GM10248 (cell line): ENCODE data around the gene CTTN.

Experiments
- CTCF ChIA-PET: fragments of 300-600 bp; sonication (Branson Sonifier 250); formaldehyde crosslinking; extraction: SDS; loops from one replicate; lab custom pipeline; 2021; ENCODE audit warnings: antibody characterized with exemption; lab: Yijun Ruan, JAX
- POLR2A ChIA-PET: fragments of 350-650 bp; sonication (Branson Sonifier 250); formaldehyde crosslinking; extraction: SDS; loops from one replicate; lab custom pipeline; 2020; ENCODE audit warnings: antibody characterized with exemption; lab: Yijun Ruan, JAX
- DNase-seq: peaks from one replicate; pipeline ENCODE4 v3.0.0; 2012; ENCODE audit errors: extremely low spot score
- CTCF ChIP-seq: IDR thresholded peaks from 2 replicates; pipeline ENCODE4 v1.5.1; 2012; ENCODE audit warnings: mild to moderate bottlenecking, low read depth; ENCODE audit errors: extremely low read depth, missing control alignments, control extremely low read depth

CTTN gene

DNA sequence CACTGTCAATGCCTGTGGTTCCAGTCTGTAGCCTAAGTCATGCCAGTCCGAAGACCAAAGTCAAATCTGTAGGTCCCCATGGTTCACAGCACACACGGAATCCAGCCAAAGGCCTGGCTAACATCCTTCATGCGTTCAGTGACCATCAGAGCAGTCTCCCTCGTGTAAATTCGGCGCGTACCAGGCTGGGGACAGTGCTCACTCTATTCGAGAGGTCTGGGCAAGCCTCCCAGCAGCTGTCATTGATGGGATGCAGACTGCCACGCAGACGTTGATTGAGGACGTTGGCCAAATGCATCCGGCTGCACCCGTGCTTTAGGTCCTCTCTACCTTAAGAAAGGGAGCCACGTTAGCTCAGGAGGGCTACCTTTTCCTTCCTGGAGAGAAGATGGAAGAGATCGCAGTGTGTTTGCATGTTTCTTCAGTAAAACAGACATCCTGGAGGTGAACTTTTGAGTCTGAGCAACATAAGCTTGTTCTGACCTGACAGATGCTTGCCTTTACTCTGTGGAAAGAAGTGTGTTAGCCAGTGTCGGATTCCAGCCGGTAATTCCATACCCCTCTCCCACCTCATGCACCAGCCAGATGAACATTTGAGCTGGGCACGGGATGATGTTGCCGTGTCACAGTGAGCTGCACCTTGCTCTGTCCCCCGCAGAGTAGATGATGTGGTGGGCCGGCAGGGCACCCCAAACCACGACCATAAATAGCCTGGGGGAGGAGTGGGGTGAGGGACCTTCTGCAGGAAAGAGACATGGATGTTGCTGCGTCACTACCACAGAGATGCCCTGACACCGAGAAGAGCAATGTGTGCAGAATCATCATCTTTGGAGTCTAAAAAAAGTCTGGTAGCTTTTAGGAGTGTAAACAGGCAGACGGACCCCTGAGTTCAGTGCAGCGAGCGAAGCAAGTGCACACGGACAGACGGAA, 12.2 kb downstream of the CTTN start:
- CTCF ChIA-PET: interaction anchor here (1.2 kb wide), 1 partner anchor 12 kb away, joined by 3 read pairs; the partner anchor contains the start of gene CTTN

GRCh38 chr11:70411713-70412452, 13.6 kb downstream of the CTTN start:
- no peak for TF ChIP-seq CTCF
- ChIA-PET CTCF (interaction anchor here (0.8 kb wide), 1 partner anchor 12 kb away, joined by 3 read pairs; no protein-coding TSS in a partner anchor), POLR2A (no interaction called here)
- DNase-seq: no peak

More for the DNA sequence above, 12.2 kb downstream of the CTTN start:
- no peak for DNase-seq
- no peak for TF ChIP-seq CTCF
- POLR2A ChIA-PET: no interaction called here

DNA sequence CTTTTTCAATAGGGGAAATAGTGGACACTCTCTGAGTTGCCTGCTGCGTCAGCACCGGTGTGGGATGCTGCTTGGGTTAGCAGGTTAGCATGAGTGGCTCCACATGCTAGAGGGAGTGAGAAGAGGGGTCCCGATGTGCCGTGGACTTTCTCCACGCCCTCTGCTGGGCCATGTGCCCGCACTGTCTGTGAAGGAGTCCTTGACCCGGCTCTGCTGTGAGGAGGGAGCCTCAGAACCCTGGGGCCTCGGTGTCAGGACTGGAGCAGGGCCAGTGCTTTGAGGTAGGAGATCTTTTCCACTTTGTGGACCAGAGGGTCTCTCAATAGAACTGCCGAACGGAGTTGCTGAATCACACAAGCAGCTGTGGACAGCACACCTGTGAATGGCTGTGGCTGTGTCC, 14.8 kb downstream of the CTTN start:
- ChIA-PET CTCF (no interaction called here), POLR2A (no interaction called here)
- DNase-seq: no peak
- TF ChIP-seq CTCF: no peak

DNA sequence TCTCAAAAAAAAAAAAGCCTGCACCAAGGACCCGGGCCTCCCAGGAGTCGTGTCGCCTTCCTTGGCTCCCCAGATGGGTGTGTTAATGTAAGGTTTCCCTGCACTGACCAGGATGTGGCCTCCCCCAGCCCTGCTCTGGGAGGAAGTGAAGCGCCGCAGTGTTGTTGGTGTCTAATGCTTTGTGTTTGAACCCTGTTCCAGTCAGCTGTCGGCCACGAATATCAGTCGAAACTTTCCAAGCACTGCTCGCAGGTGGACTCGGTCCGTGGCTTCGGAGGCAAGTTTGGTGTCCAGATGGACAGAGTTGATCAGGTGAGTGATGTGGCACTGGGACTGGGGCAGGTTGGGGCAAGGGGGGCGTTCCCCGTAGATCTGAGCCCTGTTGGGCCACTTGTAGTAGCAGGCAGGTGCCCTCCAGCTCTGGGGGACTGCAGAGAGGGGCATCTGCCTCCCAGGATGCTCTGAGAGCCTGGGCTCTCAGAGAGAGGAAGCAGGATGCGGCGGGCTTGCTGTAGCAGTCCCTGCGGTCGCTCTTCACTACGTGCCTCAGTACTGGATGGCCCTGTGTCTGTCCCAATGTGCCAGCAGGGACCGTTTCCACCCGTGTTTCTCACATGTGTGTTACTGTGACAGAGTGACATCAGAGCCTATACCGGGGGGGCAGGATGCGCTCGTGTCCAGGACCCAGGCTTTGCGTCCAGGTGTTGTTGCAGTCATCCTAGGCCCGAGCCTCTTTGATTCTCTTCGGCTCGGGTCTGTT, 16.2 kb downstream of the CTTN start:
- ChIA-PET POLR2A (no interaction called here), CTCF (no interaction called here)

GRCh38 chr11:70415191-70415590, 16.9 kb downstream of the CTTN start:
- ChIA-PET CTCF (no interaction called here), POLR2A (no interaction called here)
- DNase-seq: no peak
- TF ChIP-seq CTCF: no peak

More for the DNA sequence above, 16.2 kb downstream of the CTTN start:
- TF ChIP-seq CTCF: no peak
- DNase-seq: no peak
